ENCODE measurements around the gene TMEM126B.
"Not testable (repeated sequence)": the region's sequence is repeated elsewhere in the genome, so short reads cannot be mapped to it uniquely, and the experiment has no call there.

The TMEM126B gene

GRCh38 chr11:85647604-85648299, 19.4 kb downstream of the TMEM126B start, which contains the start of gene TMEM126A:
Gene TMEM126A (plus strand): TSS chr11:85647967. CDS start chr11:85650256, 2,289 bp downstream.
- DNase-seq (ENCODE audit: low read depth in 2 of 2) = peak; percentile 80 to 86

GRCh38 chr11:85651118-85651517, 22.7 kb downstream of the TMEM126B start:
- DNase-seq (ENCODE audit: low read depth in 2 of 2) = no peak

DNA sequence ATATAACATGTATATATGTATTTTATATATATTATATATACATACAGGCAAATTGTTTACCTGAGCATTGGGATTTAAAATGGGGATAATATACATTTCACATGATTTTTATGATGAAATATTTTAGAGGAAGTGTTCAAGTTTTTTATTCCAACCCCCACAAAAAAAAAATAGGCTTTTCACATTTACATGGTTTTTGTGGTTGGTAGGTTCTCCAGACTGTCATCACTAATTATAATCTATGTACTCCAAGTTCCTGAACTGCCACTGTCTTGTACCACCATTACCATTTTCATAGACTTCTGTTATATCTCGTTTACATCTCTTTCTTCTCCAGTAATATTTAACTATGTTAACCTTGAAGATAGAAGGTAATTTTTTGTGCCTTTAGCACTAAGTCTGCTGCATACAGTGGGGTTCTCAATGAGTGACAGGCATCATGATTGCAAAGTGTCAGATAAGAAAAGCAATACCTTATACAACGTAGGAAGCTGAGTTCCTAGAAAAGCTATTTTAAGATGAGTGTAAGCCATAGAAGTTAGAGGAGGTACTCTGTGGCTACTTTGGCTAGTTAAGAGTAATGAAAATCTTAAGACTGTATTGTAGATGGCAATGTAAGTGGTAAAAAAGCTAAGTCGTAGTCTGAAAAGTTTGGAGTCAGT, 24.5 kb downstream of the TMEM126B start:
- no peak for DNase-seq (ENCODE audit: low read depth in 2 of 2)

DNA sequence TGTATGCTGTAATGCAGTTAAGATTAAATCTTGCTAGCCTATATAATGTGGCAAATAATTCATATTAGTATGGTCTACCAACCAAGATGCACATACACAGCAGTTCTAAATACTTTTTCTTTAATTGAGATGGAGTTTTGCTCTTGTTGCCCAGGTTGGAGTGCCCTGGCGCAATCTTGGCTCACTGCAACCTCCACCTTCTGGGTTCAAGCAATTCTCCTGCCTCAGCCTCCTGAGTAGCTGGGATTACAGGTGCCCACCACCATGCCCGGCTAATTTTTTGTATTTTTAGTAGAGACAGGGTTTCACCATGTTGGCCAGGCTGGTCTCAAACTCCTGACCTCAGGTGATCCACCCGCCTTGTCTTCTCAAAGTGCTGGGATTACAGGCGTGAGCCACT, 25.9 kb downstream of the TMEM126B start:
- not testable (repeated sequence) for DNase-seq (ENCODE audit: low read depth in 2 of 2)

DNA sequence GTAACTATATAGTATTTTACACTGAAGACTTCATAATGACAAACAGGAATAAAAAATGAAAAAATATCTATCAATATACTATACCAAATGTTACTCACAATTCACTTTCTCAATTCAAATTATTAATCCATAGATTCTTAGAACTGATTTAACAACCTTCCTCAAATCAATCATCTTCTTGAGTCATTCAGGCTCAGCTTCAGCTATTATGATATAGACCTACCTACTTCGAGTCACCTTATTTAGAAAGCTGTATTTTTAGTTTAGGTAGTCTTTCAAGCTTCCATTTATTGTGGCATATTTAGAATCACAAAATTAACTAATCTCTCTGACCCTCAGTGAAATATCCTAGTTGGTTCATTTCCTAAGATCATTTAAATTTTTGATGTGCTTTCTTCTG, 28.4 kb downstream of the TMEM126B start:
- no peak for DNase-seq (ENCODE audit: low read depth in 2 of 2)

DNA sequence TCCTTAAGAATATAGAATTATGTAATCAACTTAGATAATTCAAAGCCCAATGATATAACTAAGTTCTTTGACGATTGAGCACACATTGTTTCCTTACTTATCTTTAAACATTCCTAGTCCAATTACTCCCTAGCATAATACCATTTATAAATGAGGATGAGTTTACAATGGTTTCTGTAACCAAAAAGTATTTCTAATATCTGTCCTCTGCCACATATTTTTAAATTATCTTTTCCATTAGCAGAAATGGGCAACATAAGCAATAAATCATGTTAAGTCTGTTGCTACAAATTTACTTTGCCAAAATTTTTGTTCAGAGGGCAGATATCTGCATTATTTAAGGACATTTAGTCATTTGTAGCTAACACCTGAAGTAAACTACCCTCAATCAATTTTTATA, 29.8 kb downstream of the TMEM126B start:
- DNase-seq (ENCODE audit: low read depth in 2 of 2) = no peak

DNA sequence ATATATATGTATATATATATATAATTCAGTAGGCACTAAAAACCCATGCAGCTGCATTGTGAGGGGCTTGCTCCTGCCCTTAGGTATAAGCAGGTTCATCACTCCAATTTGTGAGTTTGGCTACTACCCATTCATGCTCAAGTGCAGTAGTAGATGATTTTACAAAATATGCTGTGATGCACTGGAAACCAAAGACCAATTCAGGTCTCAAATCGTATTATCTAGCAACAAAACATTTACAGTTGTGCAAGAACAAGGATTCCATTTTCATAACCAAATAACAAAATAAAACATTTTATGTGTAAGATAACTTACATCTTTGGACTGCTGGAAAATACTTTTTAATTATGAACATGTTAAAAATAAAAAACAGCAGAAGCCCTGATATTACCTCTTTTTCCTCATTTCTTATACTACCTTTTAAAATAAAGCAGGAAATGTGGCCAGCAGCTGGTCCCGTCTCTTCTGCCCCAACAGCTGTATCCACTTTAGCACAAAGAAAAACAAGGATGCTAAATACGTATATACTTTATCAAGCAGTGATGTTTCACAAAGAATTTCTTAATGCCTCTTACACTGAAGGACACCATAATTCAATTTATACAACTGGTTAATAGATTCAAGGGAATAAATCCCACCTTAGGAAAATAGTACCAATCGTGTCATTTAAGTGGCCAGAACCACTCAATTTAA, 33.7 kb downstream of the TMEM126B start:
- DNase-seq (ENCODE audit: low read depth in 2 of 2) = no peak

DNA sequence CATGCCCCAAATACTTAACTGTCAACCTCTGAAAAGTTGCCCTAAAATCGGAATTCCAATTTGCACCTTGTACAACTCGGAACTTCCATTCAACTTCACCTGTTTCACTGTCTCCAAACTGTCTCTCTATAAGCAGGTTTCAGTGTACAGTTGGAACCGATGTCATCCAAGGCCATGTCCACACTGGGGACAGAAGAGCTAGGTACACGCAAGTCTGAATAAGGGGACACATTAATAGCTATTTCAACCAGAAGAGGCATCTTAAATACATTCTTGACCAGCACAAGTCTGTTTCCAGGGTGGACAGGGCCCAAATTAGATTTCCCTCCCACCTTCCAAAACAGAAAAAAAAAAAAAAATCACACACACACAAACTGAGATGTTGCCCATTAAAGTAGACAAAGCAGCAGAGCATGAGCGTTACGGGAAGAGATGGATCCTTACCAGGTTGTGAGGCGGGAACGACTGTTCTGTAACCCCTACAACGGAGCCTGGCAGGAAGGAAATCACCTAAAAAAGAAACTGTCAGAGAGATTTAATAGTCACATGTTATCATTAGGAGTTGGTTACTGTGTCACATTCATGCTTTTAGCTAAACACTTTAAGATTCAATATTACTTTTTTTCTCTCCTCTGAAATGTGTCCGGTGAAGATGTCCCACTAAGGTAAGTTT, 34.8 kb downstream of the TMEM126B start:
- DNase-seq (ENCODE audit: low read depth in 2 of 2) = no peak

DNA sequence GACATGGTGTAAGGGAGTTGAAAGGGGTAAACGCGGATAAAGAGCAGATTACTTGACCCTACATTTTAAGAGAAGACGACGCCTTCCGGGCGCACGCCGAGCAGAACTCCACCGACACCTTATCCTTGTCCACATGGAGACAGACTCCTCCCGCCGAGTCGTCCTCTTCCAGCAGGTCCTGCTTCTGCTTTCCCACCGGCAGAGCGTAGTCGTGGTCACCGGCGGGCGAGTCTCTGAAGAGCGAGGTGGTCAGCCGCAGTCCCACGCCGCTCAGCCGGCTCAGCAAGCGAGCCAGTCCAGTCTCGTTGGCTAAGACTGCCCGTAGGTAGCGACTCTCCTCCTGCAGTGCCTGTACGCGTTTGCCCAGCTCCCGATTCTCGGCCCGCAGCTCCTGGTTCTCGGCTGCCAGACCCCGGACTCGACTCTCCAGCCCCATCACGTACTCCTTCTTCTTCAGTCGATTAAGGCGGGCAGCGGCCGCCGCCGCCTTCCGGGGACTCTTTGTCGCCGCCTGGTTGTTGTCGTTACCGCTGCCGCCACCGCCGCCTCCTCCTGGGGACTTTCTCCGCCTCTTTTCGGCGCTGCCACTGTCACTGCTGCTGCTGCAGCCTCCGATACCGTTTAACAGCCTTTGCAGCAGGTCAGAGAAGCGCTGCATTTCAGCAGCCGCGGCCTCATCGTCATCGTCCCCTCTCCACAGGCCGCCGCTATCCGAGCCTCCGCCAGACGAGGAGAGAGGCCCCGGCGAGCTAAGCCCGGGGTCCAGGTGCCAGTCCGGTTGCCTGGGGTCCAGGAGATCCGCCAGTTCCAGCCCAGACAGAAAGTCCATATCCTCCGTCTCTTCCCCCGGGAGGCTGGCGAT, 35.6 kb downstream of the TMEM126B start:
- peak; percentile 74 to 83 for DNase-seq (ENCODE audit: low read depth in 2 of 2)

DNA sequence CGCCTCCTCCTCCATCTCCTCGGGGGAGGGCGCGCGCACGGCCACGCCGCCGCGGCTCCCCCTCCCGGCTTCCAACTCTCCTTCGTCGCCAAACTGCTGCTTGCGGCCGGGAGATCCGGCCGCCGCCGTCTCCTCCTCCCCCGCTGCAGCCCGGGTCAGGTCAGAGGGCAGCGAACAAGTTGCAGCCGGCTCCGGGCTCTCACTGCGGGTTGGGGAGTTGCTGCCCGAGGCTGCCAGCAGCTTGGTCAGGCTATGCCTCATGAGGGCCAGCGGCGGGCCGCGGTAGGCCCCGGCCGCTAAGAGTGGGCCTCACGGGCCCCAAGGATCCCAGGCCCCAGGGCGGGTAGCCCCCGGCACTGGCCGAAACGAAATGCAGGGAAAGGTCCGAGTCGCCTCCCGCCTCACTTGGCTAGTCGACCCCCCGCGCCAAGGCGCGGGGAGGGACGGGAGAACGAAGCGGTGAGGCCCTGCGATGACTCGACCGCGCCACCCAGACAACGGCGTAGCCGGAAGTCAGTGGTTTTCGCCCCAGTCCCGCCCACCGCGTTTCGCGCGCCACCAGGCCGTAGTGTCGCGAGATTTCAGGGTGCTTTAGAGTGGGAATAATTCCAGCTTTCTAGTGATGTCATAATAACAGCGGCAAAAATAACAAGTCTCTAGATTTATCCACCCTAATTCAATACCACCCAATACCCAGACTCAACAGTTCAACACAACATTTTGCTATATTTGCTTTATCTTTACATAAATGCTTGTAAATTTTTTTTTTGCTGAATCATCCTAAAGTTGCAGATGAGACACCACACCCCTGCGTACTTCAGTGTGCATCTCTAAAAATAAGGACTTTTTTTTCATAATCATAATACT, 36.5 kb downstream of the TMEM126B start, which contains the start of gene CREBZF:
TSS of gene CREBZF (minus strand) at position 515 of the 867 bp plus-strand sequence. CDS start at position 261, 254 bp downstream.
- DNase-seq (ENCODE audit: low read depth in 2 of 2) = peak; percentile 87 to 89

DNA sequence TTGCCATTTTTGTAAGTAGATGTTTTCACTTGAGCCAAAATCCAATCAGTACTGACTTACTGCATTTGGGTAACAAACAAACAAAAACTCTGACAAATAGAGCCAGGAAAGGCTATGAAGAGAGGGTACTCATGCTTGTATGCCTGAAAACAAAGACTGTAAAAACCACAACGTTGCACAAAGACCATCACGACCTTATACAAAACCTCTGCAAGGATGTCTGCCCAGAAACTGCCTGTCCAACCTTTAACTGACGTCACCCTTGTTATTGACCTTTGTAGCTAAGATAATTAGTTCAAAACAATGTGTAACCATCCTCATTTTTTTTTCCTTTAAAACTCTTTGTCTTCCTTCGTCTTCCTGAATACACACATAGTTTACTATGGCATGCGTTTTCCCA, 37.3 kb downstream of the TMEM126B start:
- no peak for DNase-seq (ENCODE audit: low read depth in 2 of 2)

GRCh38 chr11:85666687-85667086, 38.3 kb downstream of the TMEM126B start:
- DNase-seq (ENCODE audit: low read depth in 2 of 2) = no peak

GRCh38 chr11:85668157-85668556, 39.8 kb downstream of the TMEM126B start:
- no peak for DNase-seq (ENCODE audit: low read depth in 2 of 2)

GRCh38 chr11:85670949-85671663, 42.7 kb downstream of the TMEM126B start:
- not testable (repeated sequence) for DNase-seq (ENCODE audit: low read depth in 2 of 2)

DNA sequence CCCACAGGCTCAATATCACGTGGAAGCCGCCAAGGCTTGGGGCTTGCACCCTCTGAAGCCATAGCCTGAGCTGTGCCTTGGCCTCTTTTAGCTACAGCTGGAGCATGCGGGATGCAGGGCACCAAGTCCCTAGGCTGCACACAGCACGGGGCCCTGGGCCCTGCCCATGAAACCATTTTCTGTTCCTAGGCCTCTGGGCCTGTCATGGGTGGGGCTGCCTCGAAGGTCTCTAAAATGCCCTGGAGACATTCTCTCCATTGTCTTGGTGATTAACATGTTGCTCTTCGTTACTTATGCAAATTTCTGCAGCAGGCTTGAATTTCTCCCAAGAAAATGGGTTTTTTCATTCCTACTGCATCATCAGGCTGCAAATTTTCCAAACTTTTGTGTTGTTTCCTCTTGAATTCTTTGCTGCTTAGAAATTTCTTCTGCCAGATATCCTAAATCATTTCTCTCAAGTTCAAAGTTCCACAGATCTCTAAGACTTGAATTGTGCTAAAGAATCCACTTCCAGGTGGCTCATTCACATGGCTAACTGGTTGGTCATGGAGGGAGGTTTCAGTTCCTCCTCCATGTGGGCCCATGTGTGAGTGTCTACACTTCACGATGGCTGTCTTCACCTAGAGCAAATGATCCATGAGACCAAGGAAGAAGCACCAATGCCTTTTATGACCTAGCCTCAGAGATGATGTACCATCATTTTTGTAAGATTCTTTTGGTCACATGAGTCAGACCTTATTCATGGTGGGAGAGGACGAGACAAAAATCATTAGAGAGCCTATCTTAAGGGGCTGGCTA, 43.9 kb downstream of the TMEM126B start:
- no peak for DNase-seq (ENCODE audit: low read depth in 2 of 2)

GRCh38 chr11:85673393-85673792, 45.0 kb downstream of the TMEM126B start:
- DNase-seq (ENCODE audit: low read depth in 2 of 2) = no peak

DNA sequence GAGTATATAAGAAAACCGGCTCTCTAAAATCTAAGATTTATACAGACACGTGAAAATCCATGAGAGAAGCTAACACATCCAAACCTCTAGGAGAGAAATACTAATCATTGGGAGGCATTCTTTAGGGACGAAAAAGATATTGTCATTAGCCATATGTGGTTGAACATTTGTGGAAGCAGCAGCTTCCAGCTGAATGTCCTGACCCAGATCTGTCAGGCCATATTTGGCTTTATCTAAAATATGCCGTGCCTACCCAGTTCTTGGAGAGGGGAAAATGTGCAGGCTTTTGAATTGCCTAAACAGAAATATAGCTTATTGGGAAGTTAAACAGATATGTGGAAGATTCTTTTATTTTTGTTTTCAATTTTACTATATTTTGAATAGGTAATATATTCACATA, 51.2 kb downstream of the TMEM126B start:
- no peak for DNase-seq (ENCODE audit: low read depth in 2 of 2)

- no peak for DNase-seq (ENCODE audit: low read depth in 2 of 2)
Measured at GRCh38 chr11:85680897-85681296, 52.5 kb downstream of the TMEM126B start.

Measured in activated CD8-positive, alpha-beta memory T cell treated with anti-CD3 and anti-CD28 coated beads for 4 hours (primary cell).